Endothelial cell (in vitro differentiated cells): ENCODE measurements around the gene JDP2. TPM values are rescaled to one million over a fixed set of nuclear protein-coding genes. Genes with fewer than 3 reads are reported as not detected.

Experiments used
- DNase-seq: peaks from one replicate; pipeline ENCODE4 v3.0.0; 2021; ENCODE audit warnings: low spot score
- H3K27ac Mint-ChIP-seq: one replicate; pipeline ENCODE4 v1.8.0; 2021; ENCODE audit warnings: mixed read lengths, inconsistent platforms; ENCODE audit not compliant: unreplicated experiment
- H3K27me3 Mint-ChIP-seq: one replicate; pipeline ENCODE4 v1.8.0; 2021; ENCODE audit warnings: mild to moderate bottlenecking, moderate library complexity, mixed read lengths, inconsistent platforms; ENCODE audit not compliant: unreplicated experiment
- H3K36me3 Mint-ChIP-seq: one replicate; pipeline ENCODE4 v1.8.0; 2021; ENCODE audit warnings: mild to moderate bottlenecking, low read depth, mixed read lengths, inconsistent platforms; ENCODE audit not compliant: unreplicated experiment
- H3K4me1 Mint-ChIP-seq: one replicate; pipeline ENCODE4 v1.8.0; 2021; ENCODE audit warnings: mild to moderate bottlenecking, mixed read lengths, inconsistent platforms; ENCODE audit not compliant: unreplicated experiment
- H3K4me3 Mint-ChIP-seq: one replicate; pipeline ENCODE4 v1.8.0; 2021; ENCODE audit warnings: mild to moderate bottlenecking, mixed read lengths, inconsistent platforms; ENCODE audit not compliant: unreplicated experiment
- H3K9me3 Mint-ChIP-seq: one replicate; pipeline ENCODE4 v1.8.0; 2021; ENCODE audit warnings: mixed read lengths, inconsistent platforms; ENCODE audit not compliant: unreplicated experiment
- total RNA-seq: library from RNA; stranded (reverse); fragmentation: NEBNext Ultra II Directional; extraction: Animal tissue kit (Norgen Biotek cat#: 25700); gene quantifications from one replicate; pipeline ENCODE4 v1.2.1, GENCODE V29; 2021; ENCODE audit not compliant: unreplicated experiment
- TF ChIP-seq, protein P1 (sequence below): fragments of 200-600 bp; sonication (generic); IDR thresholded peaks from one replicate; pipeline ENCODE4 v1.5.0; 2021; ENCODE audit warnings: antibody characterized with exemption; ENCODE audit not compliant: unreplicated experiment

JDP2 gene
- total RNA-seq, 1 donor from 2014 or later, result 5.1 TPM

DNA sequence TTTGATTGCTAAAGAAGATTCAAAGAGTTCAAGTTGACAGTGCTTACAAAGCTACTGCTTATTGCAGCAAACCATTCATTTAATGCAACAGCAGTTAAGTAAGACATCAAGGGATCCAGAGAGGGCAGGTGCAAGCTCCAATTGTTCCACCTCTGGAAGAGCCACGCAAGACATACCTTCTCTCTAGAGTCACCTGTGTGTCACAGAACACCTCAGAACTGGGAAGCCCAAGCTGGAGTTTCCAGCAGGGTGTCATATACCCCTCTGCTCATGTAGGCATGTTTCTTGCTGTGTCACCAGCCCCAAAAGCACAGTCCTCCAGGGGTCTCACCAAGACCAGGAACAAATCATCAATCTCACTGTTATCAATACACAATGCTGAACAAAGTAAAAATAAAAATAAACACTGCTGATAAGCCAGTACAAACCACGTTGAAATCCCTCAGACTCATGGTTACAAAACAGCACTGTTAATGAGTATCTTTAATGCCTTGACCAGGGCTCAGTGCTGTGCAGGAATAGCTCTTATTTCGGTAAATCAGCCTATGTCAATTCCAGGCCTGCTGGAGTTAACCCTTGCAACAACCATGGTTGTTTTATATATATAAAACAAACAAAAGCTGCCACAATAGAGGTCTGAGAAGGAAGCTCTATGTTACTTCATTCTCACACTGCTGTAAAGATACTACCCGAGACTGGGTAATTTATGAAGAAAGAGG, 57.0 kb downstream of the JDP2 start:
- H3K27me3 Mint-ChIP-seq, result no peaks in the 10 kb centered on the region
- peaks cover 2% of the 10 kb centered on the region for H3K4me1 Mint-ChIP-seq

DNA sequence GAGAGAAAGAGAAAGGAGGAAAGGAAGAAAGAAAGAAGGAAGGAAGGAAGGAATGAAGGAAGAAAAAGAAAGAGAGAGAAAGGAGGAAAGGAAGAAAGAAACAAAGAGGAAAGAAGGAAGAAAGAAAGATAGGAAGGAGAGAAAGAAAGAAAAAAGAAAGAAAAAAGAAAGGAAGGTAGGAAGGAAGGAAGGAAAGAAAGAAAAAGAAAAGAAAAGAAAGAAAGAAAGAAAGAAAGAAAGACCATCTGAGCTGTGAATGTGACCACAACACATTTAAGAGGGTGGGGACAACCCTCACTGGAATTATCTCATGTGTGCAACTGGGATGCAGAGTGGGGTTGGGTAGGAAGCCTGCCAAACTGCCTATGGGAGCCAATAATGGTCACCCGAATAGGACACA, 58.5 kb downstream of the JDP2 start:
- TF ChIP-seq, protein P1, sequence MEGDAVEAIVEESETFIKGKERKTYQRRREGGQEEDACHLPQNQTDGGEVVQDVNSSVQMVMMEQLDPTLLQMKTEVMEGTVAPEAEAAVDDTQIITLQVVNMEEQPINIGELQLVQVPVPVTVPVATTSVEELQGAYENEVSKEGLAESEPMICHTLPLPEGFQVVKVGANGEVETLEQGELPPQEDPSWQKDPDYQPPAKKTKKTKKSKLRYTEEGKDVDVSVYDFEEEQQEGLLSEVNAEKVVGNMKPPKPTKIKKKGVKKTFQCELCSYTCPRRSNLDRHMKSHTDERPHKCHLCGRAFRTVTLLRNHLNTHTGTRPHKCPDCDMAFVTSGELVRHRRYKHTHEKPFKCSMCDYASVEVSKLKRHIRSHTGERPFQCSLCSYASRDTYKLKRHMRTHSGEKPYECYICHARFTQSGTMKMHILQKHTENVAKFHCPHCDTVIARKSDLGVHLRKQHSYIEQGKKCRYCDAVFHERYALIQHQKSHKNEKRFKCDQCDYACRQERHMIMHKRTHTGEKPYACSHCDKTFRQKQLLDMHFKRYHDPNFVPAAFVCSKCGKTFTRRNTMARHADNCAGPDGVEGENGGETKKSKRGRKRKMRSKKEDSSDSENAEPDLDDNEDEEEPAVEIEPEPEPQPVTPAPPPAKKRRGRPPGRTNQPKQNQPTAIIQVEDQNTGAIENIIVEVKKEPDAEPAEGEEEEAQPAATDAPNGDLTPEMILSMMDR, result no peak
- Mint-ChIP-seq H3K27ac (no peak overlapping the region), H3K9me3 (no peaks in the 10 kb centered on the region), H3K36me3 (no peaks in the 10 kb centered on the region), H3K4me3 (no peak overlapping the region), H3K27me3 (no peaks in the 10 kb centered on the region), H3K4me1 (no peaks in the 10 kb centered on the region)
- DNase-seq, result no peak

More for the DNA sequence above, 57.0 kb downstream of the JDP2 start:
- Mint-ChIP-seq H3K4me3 (no peak overlapping the region), H3K27ac (no peak overlapping the region), H3K36me3 (no peaks in the 10 kb centered on the region), H3K9me3 (no peaks in the 10 kb centered on the region)
- no peak for DNase-seq
- TF ChIP-seq, protein P1, result no peak

DNA sequence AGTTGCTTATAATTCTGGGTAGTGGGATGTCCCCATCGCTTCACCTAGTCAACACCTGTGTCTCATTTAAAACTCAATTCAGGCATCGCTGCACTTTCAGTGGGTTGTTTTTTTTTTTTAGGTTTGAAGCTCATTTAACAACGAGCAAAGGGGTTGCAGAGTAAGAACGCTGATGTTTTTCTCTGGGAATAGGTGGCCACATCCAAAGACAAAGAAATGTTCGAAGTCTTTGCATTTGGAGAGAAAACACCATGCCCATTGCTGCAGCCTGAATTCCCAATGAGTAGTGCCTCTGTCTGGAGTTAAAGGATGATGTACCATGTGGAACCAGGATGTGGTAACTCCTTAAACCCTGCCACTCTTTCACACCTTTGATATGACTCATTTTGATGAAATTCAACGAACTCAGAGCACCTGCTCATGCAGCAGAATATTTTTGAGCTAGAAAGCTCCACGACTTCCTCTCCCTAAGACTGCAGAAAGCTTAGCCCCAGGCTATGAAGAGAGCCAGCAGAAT, 59.4 kb downstream of the JDP2 start:
- TF ChIP-seq, protein P1, result no peak
- H3K27me3 Mint-ChIP-seq, result no peaks in the 10 kb centered on the region
- H3K9me3 Mint-ChIP-seq, result no peaks in the 10 kb centered on the region
- no peaks in the 10 kb centered on the region for H3K4me1 Mint-ChIP-seq
- no peaks in the 10 kb centered on the region for H3K36me3 Mint-ChIP-seq
- no peak for DNase-seq
- H3K27ac Mint-ChIP-seq, result no peak overlapping the region
- H3K4me3 Mint-ChIP-seq, result no peak overlapping the region

DNA sequence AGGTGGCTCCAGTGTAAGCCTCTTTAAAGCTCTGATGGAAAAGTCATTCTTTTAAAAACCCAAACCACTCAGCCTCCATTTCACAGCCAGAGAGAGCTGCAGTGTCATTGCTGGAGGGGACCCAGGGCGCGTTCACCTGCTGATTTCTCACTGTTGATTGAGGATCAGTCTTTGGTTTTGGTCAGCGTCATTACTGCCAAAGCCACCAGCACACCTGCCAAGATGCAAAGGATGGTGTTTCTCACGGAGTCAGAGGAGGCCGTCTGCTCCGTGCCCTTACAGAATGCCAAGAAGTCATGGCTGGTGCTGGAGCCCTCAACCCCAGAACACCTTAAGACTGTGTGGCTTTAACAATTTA, 61.6 kb downstream of the JDP2 start:
- Mint-ChIP-seq H3K27ac (no peak overlapping the region), H3K36me3 (no peaks in the 10 kb centered on the region), H3K4me3 (no peak overlapping the region), H3K9me3 (no peaks in the 10 kb centered on the region), H3K27me3 (no peaks in the 10 kb centered on the region), H3K4me1 (no peaks in the 10 kb centered on the region)
- TF ChIP-seq, protein P1, result no peak
- DNase-seq, result no peak

DNA sequence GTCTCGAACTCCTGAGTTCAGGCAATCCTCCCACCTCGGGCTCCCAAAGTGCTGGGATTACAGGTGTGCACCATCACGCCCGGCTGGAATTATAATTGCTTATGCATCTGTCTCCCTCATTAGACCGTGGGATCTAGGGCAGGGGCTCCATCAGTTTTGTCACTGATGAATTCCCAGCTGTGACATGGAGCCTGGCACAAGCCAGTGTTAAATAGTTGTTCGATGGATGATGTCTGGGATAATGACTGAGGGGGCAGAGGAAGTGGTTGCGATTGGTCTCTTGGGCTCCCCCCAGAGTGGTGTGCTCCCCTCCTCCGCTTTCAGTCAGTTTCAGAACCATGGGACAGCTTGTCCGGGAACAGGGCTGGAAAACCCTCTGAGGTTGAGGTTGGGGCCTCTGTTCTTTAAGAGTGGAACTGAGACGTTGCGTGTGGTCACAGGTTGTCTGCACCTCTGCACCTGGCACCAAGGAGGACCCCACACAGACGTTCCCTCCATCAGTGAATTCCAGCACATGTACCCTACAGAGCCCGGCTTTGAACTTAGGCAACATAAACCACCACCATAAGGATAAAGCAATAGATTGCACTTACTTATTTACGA, 63.7 kb downstream of the JDP2 start:
- Mint-ChIP-seq H3K9me3 (no peaks in the 10 kb centered on the region), H3K36me3 (no peaks in the 10 kb centered on the region), H3K27me3 (no peaks in the 10 kb centered on the region), H3K27ac (no peak overlapping the region), H3K4me3 (no peak overlapping the region), H3K4me1 (no peaks in the 10 kb centered on the region)
- TF ChIP-seq, protein P1, result no peak
- no peak for DNase-seq
